ENCODE results near the gene RGS5.

RGS5 gene

DNA sequence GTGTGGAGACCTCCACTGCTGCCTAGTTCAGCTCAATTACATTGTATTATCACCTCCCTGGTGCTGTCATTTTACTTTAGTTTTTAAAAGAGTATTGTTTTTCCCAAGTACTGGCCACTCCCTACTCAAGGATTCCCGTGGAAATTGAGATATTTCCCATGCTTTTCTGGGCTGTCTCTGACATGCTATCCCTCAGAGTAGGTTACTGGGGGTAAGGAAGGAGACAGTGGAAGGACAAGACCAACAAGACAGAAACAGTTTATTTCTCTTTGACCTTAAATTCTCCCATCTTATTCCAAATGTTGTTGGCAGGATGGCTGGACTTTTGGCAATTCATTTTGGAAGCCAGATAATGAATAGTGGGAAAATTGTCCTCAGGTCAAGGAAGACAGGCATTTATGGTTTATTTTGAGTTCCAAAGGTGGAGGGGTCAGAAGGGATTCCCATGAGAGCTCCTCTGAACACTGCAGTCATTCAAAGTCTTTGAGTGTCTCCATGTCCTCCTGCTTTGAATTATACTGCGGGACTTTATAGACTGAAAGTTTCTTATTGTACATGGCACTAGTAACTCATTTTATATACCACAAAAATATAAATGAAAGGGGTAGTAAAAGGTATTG is 20.3 kb downstream of the RGS5 start:
- no peak for DNase-seq (ENCODE audit: low spot score)

DNA sequence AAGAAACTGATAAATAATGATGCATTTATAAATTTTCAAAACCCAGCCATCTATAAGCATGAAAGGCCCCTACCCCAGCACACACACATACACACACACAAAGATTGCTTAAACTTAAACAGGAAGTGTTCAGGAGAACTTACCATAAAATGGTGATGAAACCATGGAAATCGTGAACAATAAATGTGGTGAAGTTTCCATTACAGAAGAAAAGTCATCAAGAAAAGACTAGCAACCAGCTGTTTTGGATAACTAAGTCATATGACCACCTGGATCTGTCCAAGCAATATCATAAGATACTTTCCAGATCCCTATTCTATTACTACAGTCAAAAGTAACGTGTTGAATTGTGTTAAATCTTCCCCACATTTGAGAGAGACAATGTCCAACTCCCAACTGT is 24.1 kb downstream of the RGS5 start:
- DNase-seq (ENCODE audit: low spot score) = no peak

- no peak for DNase-seq (ENCODE audit: low spot score)
These were observed 25.9 kb downstream of the RGS5 start for GRCh38 chr1:163176797-163177196.

GRCh38 chr1:163174524-163175437 is 27.9 kb downstream of the RGS5 start:
- peak; percentile 48 for DNase-seq (ENCODE audit: low spot score)

GRCh38 chr1:163173121-163173520 is 29.6 kb downstream of the RGS5 start:
- no peak for DNase-seq (ENCODE audit: low spot score)

DNA sequence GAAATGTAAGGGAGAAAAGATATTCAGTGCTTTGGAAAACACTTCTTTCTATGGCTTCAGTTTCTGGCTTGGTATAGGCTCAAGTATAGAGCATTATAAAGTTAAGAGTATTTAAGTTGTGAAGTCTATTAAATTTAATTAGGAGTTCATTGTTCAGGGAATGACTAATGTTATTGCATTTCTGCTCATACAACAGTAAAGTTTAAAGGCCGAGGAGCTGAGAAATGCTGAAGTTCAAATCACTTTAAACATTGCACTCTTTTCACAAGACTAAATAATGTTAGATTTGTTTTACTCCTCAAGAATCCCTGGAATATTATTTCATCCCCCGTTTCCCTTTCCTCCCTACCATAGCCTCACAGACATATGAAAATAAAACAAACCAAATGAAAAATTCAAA is 30.1 kb downstream of the RGS5 start:
- no peak for DNase-seq (ENCODE audit: low spot score)

- DNase-seq (ENCODE audit: low spot score) = no peak
These were observed 30.9 kb downstream of the RGS5 start for GRCh38 chr1:163171826-163172225.

DNA sequence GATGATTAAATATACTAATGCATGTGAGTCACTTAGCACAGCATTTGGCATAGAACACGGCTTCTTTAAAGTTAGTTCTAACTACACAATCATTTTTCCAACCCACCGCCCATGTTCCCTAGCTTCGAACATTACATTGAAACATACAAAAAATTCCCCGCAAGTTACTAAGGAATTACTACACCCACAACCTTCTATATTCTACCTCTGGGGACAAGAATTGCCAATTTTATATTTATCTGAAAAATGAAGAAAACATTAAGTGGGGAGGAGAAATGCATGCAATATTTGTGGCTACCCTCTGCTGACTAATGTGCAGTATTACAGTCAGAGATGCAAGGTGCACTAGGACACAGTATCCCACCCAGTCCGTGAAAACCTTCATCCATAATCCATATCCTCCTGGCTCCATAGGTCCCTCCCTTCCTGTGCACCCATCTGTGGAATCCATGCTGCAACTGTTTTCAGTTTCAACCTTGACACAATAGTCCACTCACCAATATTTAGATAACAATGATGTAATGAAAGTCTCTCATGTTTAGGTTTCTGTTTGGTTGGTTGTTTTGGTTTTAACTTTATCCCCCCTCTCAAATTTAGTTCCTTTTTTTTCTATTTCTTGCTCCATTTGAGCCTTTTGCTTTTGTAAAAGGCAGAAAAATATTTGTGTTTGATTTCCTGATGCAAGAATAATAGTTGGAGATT is 31.6 kb downstream of the RGS5 start:
- DNase-seq (ENCODE audit: low spot score) = peak; percentile 12

GRCh38 chr1:163170331-163170730 is 32.4 kb downstream of the RGS5 start:
- DNase-seq (ENCODE audit: low spot score) = no peak

DNA sequence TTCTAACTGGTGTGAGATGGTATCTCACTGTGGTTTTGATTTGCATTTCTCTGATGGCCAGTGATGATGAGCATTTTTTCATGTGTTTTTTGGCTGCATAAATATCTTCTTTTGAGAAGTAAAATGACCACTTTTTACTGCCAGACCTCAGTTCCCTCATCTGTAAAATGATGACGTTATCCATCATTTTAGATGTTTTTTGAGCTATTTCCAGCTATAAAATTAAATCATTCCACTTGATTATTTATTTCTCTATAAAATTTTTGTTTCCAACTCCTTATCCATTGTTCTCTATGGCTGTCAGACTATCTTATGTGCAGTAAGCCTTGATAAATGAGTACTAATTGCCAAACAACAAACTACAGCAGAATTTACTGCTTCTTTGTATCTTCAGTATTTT is 33.2 kb downstream of the RGS5 start:
- no peak for DNase-seq (ENCODE audit: low spot score)

GRCh38 chr1:163168053-163168452 is 34.7 kb downstream of the RGS5 start:
- peak; percentile 63 for DNase-seq (ENCODE audit: low spot score)

- DNase-seq (ENCODE audit: low spot score) = no peak
These were observed 35.7 kb downstream of the RGS5 start for GRCh38 chr1:163166886-163167555.

GRCh38 chr1:163165119-163165518 is 37.6 kb downstream of the RGS5 start:
- no peak for DNase-seq (ENCODE audit: low spot score)

- DNase-seq (ENCODE audit: low spot score) = peak; percentile 26
These were observed 38.7 kb downstream of the RGS5 start for GRCh38 chr1:163163881-163164582.

DNA sequence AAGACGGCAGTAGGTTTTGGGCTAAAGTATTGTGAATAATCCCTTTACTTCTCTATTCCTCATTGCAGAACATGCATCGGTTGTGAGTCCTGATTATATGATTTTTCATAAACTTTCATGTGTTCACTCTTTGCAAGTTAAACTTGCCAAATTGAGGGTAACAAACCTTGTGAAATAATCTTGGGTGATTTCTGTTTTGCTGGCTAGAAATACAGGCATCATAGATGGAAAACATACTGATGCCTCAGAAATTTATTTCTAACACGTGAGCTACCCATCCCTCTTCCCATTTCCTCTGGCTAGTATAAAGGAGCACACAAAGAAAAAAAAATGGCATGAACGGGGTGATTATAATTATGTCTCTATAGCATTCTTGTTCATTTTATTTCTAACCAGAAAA is 39.6 kb downstream of the RGS5 start:
- no peak for DNase-seq (ENCODE audit: low spot score)

- DNase-seq (ENCODE audit: low spot score) = peak; percentile 13
These were observed 40.3 kb downstream of the RGS5 start for GRCh38 chr1:163162381-163162914.

- DNase-seq (ENCODE audit: low spot score) = no peak
These were observed 40.9 kb downstream of the RGS5 start for GRCh38 chr1:163161841-163162240.

GRCh38 chr1:163161337-163161736 is 41.4 kb downstream of the RGS5 start:
- DNase-seq (ENCODE audit: low spot score) = no peak

DNA sequence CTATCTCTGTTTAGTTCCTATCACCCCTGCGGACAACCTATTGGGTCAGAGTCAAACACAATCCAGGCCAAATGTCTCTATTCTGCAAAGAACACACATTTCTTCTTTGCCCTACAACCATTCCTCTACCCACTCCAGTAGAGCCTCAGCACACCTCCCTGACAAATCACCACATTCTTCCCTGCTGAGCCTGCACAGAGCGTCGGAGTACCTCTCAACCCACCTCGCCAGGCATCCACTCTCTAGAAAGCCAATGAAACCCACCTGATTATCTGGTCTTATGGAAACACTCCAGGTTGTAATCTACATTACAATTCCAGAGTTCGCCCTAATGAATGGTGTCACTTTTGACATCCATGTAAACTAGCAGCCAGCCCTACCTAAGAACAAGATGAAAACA is 47.1 kb downstream of the RGS5 start:
- no peak for DNase-seq (ENCODE audit: low spot score)

DNA sequence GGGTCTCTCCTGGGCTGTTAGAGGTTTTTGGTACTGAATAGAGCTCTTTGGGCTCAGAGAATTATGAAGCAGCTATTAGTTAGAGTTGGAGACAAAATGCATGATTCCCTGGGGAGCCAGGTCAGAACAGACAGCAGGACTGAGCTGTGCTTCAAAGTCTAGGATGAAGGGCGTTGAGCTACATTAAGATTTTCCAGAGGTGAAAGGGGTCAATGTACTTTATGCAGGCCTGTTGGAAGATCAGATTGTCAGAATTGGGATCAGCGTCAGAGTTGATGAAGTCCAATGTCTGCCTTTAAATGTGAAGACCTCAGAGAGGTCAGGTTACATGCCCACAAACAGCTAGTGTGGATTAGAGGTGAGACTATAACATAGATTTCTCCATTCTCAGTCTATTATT is 53.8 kb downstream of the RGS5 start:
- DNase-seq (ENCODE audit: low spot score) = no peak

GRCh38 chr1:163147019-163147418 is 55.7 kb downstream of the RGS5 start:
- DNase-seq (ENCODE audit: low spot score) = no peak
